ENCODE measurements around the gene GRIA3.

The GRIA3 gene

GRCh38 chrX:123199338-123199737, 15.3 kb downstream of the GRIA3 start:
- DNase-seq = no peak

- DNase-seq = no peak
These were observed 17.6 kb downstream of the GRIA3 start for GRCh38 chrX:123201720-123202119.

GRCh38 chrX:123202523-123202922, 18.4 kb downstream of the GRIA3 start:
- DNase-seq = no peak

GRCh38 chrX:123203772-123204171, 19.7 kb downstream of the GRIA3 start:
- no peak for DNase-seq

GRCh38 chrX:123206176-123206575, 22.1 kb downstream of the GRIA3 start:
- DNase-seq = no peak

- no peak for DNase-seq
These were observed 26.2 kb downstream of the GRIA3 start for GRCh38 chrX:123210252-123210651.

GRCh38 chrX:123215397-123216089, 31.5 kb downstream of the GRIA3 start:
- peak; percentile 8 for DNase-seq

- peak; percentile 8 for DNase-seq
These were observed 33.0 kb downstream of the GRIA3 start for GRCh38 chrX:123217077-123217476.

- peak; percentile 16 for DNase-seq
These were observed 33.6 kb downstream of the GRIA3 start for GRCh38 chrX:123217728-123218127.

GRCh38 chrX:123219916-123220315, 35.8 kb downstream of the GRIA3 start:
- no peak for DNase-seq

GRCh38 chrX:123222920-123223319, 38.8 kb downstream of the GRIA3 start:
- DNase-seq = no peak

- DNase-seq = no peak
These were observed 39.3 kb downstream of the GRIA3 start for GRCh38 chrX:123223409-123223808.

GRCh38 chrX:123223859-123224258, 39.8 kb downstream of the GRIA3 start:
- no peak for DNase-seq

GRCh38 chrX:123230798-123231197, 46.7 kb downstream of the GRIA3 start:
- DNase-seq = no peak

- DNase-seq = no peak
These were observed 52.8 kb downstream of the GRIA3 start for GRCh38 chrX:123236859-123237258.

- no peak for DNase-seq
These were observed 53.2 kb downstream of the GRIA3 start for GRCh38 chrX:123237271-123237670.

GRCh38 chrX:123254457-123254856, 70.4 kb downstream of the GRIA3 start:
- DNase-seq = no peak

- DNase-seq = no peak
These were observed 72.3 kb downstream of the GRIA3 start for GRCh38 chrX:123256378-123256777.

GRCh38 chrX:123260920-123261418, 76.9 kb downstream of the GRIA3 start:
- DNase-seq = no peak

- DNase-seq = no peak
These were observed 79.2 kb downstream of the GRIA3 start for GRCh38 chrX:123263270-123263669.

- DNase-seq = no peak
These were observed 79.7 kb downstream of the GRIA3 start for GRCh38 chrX:123263747-123264146.

- no peak for DNase-seq
These were observed 83.1 kb downstream of the GRIA3 start for GRCh38 chrX:123267220-123267619.

GRCh38 chrX:123271902-123272301, 87.8 kb downstream of the GRIA3 start:
- no peak for DNase-seq

GRCh38 chrX:123272630-123273029, 88.6 kb downstream of the GRIA3 start:
- no peak for DNase-seq

- no peak for DNase-seq
These were observed 90.7 kb downstream of the GRIA3 start for GRCh38 chrX:123274796-123275195.
